HG02798 (cell line): Measurements from ENCODE around the gene TTC29.
"Not testable (repeated sequence)": the region's sequence is repeated elsewhere in the genome, so short reads cannot be mapped to it uniquely, and the experiment has no call there.

ENCODE experiments used
- ATAC-seq: cut with Tn5 transposase; IDR thresholded peaks from one replicate; pipeline ENCODE4 v1.9.1; 2021; ENCODE audit warnings: mild to moderate bottlenecking; ENCODE audit not compliant: unreplicated experiment, poor library complexity

Gene TTC29

GRCh38 chr4:146883070-146883469, 62.6 kb downstream of the TTC29 start:
- ATAC-seq: no peak

GRCh38 chr4:146857298-146857697, 88.4 kb downstream of the TTC29 start:
- no peak for ATAC-seq

DNA sequence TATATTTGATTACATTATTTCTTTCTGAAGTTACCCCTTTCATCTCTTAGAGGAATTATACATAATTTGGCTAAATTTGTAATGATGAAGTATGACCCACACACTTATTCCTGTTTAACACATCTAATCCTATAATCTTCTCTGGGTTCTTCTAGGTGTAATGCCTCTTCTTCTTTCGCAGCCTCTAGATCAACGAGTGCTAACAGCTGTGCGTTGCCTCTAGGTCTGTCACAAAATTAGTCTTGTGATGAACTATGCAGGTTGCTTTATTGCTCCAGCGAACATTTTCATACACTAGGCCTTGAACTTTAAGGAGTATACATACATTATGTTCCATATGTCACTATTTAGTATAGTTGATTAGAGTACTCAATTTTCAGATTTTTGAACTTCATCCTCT, 89.9 kb downstream of the TTC29 start:
- no peak for ATAC-seq

DNA sequence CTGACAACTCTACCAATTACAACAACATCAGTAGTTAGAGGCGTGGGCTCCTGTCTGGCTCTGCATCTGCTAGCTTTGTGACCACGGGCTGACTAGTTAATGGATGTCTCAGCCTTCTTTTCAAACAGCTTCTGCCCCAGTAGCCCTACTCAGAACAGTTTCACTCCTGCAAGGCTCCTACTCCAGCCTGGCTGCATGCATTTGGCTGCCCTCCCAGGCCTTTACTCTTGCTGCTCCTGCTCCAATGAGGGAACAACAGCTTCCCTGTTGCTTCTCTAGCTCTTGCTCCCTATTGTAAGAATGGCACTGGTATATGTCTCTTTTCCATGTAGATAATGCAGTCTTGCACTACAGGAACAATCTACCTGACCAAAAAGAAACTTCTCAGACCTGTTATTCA, 93.3 kb downstream of the TTC29 start:
- ATAC-seq: no peak

DNA sequence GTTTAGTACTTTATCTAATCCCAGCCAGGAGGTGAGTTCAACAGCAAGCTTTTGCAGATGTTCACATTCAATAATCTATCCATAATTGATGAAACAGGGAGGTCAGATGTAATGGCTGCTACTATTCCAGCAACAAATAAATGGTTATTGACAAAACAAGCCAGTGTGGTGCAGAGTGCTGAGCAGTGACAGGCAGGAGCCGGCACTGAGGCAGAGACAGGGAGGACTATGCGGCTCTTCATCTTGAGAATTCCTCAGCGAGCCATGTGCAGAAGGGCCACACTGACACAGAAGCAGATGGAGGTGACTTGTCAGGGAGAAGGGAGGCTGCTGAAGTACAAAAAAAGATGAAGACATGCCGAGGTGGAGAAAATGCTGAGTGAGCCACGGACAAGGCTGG, 98.3 kb downstream of the TTC29 start:
- ATAC-seq: no peak

GRCh38 chr4:146846882-146847281, 98.8 kb downstream of the TTC29 start:
- ATAC-seq: no peak

GRCh38 chr4:146844761-146845160, 100.9 kb downstream of the TTC29 start:
- no peak for ATAC-seq

DNA sequence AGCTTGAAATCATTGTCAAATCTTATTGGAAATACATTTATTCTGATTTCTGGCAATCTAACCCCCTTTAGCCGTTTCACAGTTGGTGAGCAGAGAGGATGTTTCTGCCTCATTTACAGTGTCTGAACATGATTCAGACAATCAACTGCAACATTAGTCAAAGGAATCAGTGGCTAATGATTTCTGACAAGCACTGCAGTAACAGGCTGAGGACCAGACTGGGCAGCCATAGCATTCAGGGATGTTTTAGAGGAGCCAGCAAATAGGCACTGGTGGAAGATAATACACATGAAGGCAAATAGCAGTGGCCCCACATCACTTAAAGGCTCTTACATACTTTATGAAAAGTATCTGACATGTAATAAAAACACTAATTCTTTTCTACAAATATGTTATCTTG, 102.8 kb downstream of the TTC29 start:
- no peak for ATAC-seq

DNA sequence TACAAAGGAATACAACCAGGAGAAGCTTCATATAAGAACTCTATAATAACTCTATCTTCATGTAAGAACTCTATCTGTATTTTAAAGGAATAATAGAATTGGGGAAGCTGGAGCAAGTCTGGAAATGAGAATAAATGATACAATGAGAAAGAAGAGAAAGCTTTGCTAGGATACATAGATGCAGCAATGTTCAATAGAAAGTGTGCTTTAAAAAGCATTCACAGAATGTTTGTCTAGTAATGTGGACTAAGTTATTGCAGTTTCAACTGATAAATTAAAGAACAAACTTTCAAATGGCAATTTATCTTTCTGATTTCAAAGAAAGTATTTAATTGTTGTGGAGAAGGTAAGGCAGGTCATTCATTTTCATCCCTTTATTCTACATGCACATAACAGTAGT, 104.9 kb downstream of the TTC29 start:
- no peak for ATAC-seq

GRCh38 chr4:146835096-146835495, 110.6 kb downstream of the TTC29 start:
- ATAC-seq: no peak

DNA sequence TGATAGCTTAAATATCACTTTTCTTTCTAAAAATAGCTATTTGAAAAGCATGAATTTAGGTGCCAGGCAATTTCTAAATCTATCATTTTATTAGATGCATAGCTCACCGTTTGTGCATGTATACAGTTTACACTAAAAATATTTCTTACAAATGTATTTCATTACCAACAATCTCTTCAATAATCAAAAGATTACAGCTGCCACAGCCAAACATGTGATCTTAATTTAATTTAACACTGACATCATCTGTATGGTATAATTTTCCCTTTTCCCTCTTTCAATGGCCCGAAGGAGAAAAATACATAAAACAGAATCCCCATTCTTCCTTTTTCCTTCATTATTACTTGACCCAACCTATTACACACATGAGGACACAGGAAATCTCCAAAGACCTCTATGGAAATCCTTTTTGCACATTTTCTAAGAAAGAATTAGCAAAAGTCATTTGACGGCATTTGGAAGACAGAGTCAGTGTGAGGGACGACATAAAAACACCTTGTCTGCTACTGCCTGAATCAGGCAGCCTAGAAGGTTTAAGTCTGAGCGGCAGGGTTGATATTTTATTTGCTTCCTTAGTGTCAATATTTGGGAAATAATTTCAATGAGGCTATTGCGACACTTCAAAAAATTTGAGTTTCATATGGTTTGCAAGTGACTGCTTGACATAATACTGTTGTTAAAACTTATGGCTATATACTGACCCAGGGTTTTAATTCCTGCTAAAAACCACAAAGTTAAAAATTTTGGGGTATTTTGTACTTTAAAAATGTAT, 111.2 kb downstream of the TTC29 start:
- no peak for ATAC-seq

DNA sequence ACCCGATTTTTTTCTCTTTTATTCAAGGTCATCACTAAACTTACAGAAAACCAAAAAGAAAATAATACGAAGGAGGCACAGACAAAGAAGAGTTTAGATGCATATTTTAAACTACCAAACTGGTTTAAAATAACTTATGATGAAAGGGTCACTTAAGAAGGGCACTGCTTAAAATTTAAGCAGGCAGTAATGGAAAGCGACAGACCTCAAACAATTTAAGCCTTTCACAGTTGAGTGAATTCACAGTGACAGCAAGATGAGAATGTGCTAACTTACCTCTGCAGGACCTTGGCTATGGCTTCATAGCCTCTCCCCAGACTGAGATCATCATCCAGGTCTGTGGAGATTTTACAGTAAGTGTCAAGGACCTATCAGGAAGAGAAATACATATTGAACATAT, 112.1 kb downstream of the TTC29 start:
- ATAC-seq: no peak

- ATAC-seq: not testable (repeated sequence)
These were observed 122.7 kb downstream of the TTC29 start for GRCh38 chr4:146822980-146823379.

DNA sequence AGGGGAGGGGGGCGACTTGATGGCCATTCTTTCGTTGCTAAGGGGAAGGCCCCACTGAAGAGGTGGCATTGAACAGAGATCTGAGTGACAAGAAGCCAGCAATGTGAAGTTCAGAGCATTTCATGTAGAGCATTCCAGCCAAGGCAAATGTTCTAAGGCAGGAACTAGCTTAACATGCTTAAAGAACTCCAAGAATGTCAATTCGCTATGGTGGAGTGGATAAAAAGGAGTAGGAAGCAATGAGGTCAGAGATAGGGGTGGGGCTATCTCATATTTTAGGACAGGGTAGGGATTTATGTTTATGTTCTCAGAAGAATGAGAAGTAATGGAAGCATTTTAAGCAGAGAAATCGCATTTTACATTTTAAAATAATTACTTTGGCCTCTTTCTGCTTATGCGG, 130.9 kb downstream of the TTC29 start:
- no peak for ATAC-seq

DNA sequence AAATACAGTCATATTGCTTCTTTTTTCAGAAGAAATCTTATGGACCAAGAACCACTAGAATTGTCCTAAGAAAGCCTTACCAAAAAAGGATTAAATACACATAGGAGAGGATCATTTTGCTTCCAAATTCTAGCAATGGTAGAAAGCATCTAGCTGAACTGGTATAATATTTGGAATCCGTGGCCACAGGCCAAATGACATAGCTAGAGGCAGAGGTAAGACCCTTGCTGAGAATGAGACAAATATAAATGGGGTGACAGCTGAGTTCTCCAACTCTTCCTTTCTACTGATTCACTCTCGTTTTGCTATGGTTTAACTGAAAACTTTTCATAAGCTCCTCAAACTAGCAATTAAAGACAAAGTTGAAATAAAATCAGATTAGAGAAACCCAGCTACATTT, 150.0 kb downstream of the TTC29 start:
- ATAC-seq: no peak

DNA sequence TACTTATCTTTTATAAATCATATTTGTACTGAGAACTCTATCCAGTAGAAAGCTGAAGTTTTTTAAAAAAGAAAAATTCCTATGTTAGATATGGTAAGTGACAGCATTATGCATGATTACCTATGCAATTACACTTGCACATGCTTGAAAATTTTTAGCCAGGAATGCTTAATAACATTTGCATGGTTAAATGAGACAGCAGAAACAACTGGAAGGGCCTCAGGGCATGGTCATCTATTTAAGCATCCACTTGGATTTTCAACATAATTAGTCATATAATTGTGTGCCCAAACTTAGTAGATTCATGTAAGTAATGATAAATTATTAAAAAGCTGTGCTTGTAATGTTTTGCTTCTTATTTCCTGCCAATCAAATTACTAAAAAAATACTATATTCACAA, 151.9 kb downstream of the TTC29 start:
- ATAC-seq: no peak

DNA sequence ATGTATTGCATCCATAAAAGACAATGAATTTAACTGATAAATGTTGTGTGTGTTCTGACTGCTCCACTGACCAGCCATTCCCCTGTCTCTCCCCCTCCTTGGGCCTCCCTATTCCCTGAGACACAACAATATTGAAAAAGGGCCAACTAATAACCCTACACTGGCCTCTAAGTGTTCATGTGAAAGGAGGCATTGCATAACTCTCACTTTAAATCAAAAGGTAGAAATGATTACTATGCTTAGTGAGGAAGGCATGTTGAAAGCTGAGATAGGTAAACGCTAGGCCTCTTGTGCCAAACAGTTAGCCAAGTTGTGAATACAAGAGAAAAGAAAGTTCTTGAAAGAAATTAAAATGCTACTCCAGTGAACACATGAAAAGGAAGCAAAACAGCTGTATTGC, 154.2 kb downstream of the TTC29 start:
- no peak for ATAC-seq

DNA sequence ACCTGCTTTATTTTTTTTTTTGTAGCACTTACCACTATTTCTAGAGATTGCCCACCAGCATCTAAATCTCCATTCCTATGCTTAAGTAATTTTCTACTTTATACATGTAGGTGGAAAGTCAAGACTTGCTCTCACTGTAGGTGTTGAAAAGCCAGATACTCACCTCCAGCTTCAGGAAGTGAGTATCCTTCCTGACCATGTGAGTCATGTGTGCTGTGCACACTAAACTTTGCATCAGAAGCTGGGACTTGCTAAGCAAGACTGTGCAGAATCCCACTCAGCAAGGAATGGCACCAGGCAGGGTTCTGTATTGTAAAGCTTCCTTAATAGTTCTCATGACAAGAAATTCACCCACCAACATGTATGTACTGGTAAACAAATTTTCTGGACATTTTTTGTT, 155.1 kb downstream of the TTC29 start:
- no peak for ATAC-seq

- no peak for ATAC-seq
These were observed 157.9 kb downstream of the TTC29 start for GRCh38 chr4:146787731-146788130.

- no peak for ATAC-seq
These were observed 169.0 kb downstream of the TTC29 start for GRCh38 chr4:146776691-146777090.

DNA sequence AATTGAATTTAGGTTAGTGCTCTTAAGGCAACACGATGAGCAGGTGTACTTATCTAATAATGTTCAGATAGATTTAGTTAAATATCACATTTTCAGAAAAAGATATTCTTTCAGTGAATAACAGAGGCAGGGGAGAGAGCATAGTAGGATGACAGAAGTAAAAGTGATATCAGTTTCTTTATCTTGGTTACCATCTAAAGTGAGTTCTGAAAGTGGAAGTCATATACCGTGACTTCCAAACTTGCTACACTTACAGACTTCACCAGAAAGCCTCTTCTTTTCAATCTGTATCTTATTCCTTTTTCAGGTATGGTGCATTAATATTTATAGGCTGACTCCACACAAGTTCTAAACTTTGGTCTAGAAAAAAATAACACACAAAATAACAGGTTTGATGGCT, 182.1 kb downstream of the TTC29 start:
- peak; percentile 51 for ATAC-seq

DNA sequence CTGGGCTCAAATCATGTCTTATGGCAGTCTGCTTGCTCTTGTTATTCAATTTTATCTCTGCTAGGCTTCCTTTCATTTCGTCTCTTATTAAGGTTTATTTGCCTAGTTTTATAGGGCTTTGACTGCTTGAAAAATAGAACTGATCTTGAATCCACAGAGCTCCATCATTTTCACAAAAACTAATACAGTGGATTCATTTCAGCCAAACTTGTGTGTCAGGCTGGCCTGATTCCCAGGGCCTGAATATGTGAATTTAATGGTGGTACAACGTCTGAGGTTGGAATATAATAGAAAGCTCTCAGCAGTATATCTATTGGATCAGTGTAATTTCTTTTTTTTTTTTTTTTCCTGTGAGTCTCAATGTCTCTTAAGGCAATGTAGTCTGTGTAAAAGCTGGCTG, 183.6 kb downstream of the TTC29 start:
- no peak for ATAC-seq

GRCh38 chr4:146742416-146742815, 203.2 kb downstream of the TTC29 start:
- no peak for ATAC-seq
